ENCODE data around the gene TFIP11. TPM values are rescaled to one million over a fixed set of nuclear protein-coding genes. Genes with fewer than 3 reads are reported as not detected.
A peak's percentile ranks its signal among the peaks of the same experiment; 100 is the strongest.
"Not testable (repeated sequence)": the region's sequence is repeated elsewhere in the genome, so short reads cannot be mapped to it uniquely, and the experiment has no call there.

TFIP11 gene
- total RNA-seq, 1 donor from 2014 or later: 23.1 TPM

- H3K27me3 ChIP-seq: no peaks in the 10 kb centered on the region
- peaks cover 0 to 29% of the 10 kb centered on the region in 2 donors for H3K36me3 ChIP-seq
- intact Hi-C loops (cut with DNase I): no loop called here
- no peak overlapping the region for H3K4me3 ChIP-seq
- H3K27ac ChIP-seq: no peak overlapping the region
- no peak for DNase-seq (ENCODE audit: extremely low spot score in 2 of 2)
- no peaks in the 10 kb centered on the region for H3K4me1 ChIP-seq
- no peaks in the 10 kb centered on the region for H3K9me3 ChIP-seq
- TF ChIP-seq CTCF (IDR thresholded peaks at IDR 0.05) (no peak), POLR2AphosphoS5 (IDR thresholded peaks at IDR 0.05; ENCODE audit: insufficient read depth in 1 of 2, low read depth in 1 of 2) (no peak), POLR2A (IDR thresholded peaks at IDR 0.05) (no peak)
Observed at GRCh38 chr22:26535603-26535908, 23.3 kb upstream of the TFIP11 start.

GRCh38 chr22:26534874-26535602 is 22.8 kb upstream of the TFIP11 start:
- no peaks in the 10 kb centered on the region for H3K27me3 ChIP-seq
- TF ChIP-seq POLR2AphosphoS5 (IDR thresholded peaks at IDR 0.05; ENCODE audit: insufficient read depth in 1 of 2, low read depth in 1 of 2) (no peak), POLR2A (IDR thresholded peaks at IDR 0.05) (no peak), CTCF (IDR thresholded peaks at IDR 0.05) (no peak)
- no peak overlapping the region for H3K27ac ChIP-seq
- H3K4me3 ChIP-seq: no peak overlapping the region
- H3K4me1 ChIP-seq: no peaks in the 10 kb centered on the region
- no peak for DNase-seq (ENCODE audit: extremely low spot score in 2 of 2)
- intact Hi-C loops (cut with DNase I): no loop called here
- H3K36me3 ChIP-seq: peaks cover 0 to 24% of the 10 kb centered on the region in 2 donors
- H3K9me3 ChIP-seq: no peaks in the 10 kb centered on the region

- no peak overlapping the region for H3K4me3 ChIP-seq
- H3K9me3 ChIP-seq: no peaks in the 10 kb centered on the region
- no peaks in the 10 kb centered on the region for H3K4me1 ChIP-seq
- DNase-seq (ENCODE audit: extremely low spot score in 2 of 2): no peak
- H3K36me3 ChIP-seq: peaks cover 0 to 24% of the 10 kb centered on the region in 2 donors
- no peaks in the 10 kb centered on the region for H3K27me3 ChIP-seq
- no peak for TF ChIP-seq CTCF (IDR thresholded peaks at IDR 0.05)
- H3K27ac ChIP-seq: no peak overlapping the region
- intact Hi-C loops (cut with DNase I): no loop called here
Observed at GRCh38 chr22:26534171-26534855, 22.0 kb upstream of the TFIP11 start.

- H3K27me3 ChIP-seq: no peaks in the 10 kb centered on the region
- no peak for DNase-seq (ENCODE audit: extremely low spot score in 2 of 2)
- H3K27ac ChIP-seq: no peak overlapping the region
- peaks cover 0 to 40% of the 10 kb centered on the region in 2 donors for H3K36me3 ChIP-seq
- no peaks in the 10 kb centered on the region for H3K9me3 ChIP-seq
- H3K4me3 ChIP-seq: no peak overlapping the region
- intact Hi-C loops (cut with DNase I): no loop called here
- TF ChIP-seq POLR2AphosphoS5 (IDR thresholded peaks at IDR 0.05; ENCODE audit: insufficient read depth in 1 of 2, low read depth in 1 of 2): peak in 1 of 2 donors; percentile 23
- no peak for TF ChIP-seq CTCF (IDR thresholded peaks at IDR 0.05)
- H3K4me1 ChIP-seq: no peaks in the 10 kb centered on the region
Observed at GRCh38 chr22:26529345-26529744, 17.1 kb upstream of the TFIP11 start.

- H3K9me3 ChIP-seq; H3K4me1 ChIP-seq; DNase-seq (ENCODE audit: extremely low spot score in 2 of 2); H3K4me3 ChIP-seq; intact Hi-C loops (cut with DNase I); H3K27ac ChIP-seq; H3K27me3 ChIP-seq: not testable (repeated sequence)
- H3K36me3 ChIP-seq: peaks cover 0 to 40% of the 10 kb centered on the region in 2 donors
Observed at GRCh38 chr22:26528518-26528917, 16.2 kb upstream of the TFIP11 start.

Measured in vagina (tissue), 2 donors.